HG02970 (cell line): ENCODE results near the gene FN3K.

Experiments
- ATAC-seq: cut with Tn5 transposase; IDR thresholded peaks from one replicate; pipeline ENCODE4 v1.9.1; 2021; ENCODE audit warnings: mild to moderate bottlenecking, moderate library complexity, moderate number of reproducible peaks; ENCODE audit not compliant: unreplicated experiment, low FRiP score

Gene FN3K

GRCh38 chr17:82703036-82703745, 32.2 kb upstream of the FN3K start:
- ATAC-seq: no peak

GRCh38 chr17:82703935-82704865, 31.2 kb upstream of the FN3K start:
- ATAC-seq: no peak

- ATAC-seq: no peak
Measured at GRCh38 chr17:82704886-82705285, 30.5 kb upstream of the FN3K start.

GRCh38 chr17:82705756-82706155, 29.7 kb upstream of the FN3K start:
- no peak for ATAC-seq

- no peak for ATAC-seq
Measured at GRCh38 chr17:82709024-82709675, 26.3 kb upstream of the FN3K start.

- no peak for ATAC-seq
Measured at GRCh38 chr17:82709676-82710498, 25.5 kb upstream of the FN3K start.

- no peak for ATAC-seq
Measured at GRCh38 chr17:82710499-82711232, 24.7 kb upstream of the FN3K start.

- ATAC-seq: no peak
Measured at GRCh38 chr17:82713071-82713723, 22.2 kb upstream of the FN3K start.

GRCh38 chr17:82716203-82717010, 19.0 kb upstream of the FN3K start, which contains the start of gene FN3KRP:
TSS of gene FN3KRP (plus strand) at chr17:82716706. CDS start at chr17:82716756, 50 bp downstream.
- ATAC-seq: peak; percentile 62

- ATAC-seq: no peak
Measured at GRCh38 chr17:82718986-82719685, 16.3 kb upstream of the FN3K start.

- no peak for ATAC-seq
Measured at GRCh38 chr17:82720204-82720603, 15.2 kb upstream of the FN3K start.

GRCh38 chr17:82722341-82723013, 12.9 kb upstream of the FN3K start:
- ATAC-seq: no peak

- no peak for ATAC-seq
Measured at GRCh38 chr17:82723169-82723807, 12.1 kb upstream of the FN3K start.

- no peak for ATAC-seq
Measured at GRCh38 chr17:82726427-82726826, 9.0 kb upstream of the FN3K start.

GRCh38 chr17:82729479-82730260, 5.7 kb upstream of the FN3K start:
- ATAC-seq: no peak
